ENCODE data around the gene DNAI4.
A peak's percentile ranks its signal among the peaks of the same experiment; 100 is the strongest.
"Not testable (repeated sequence)": the region's sequence is repeated elsewhere in the genome, so short reads cannot be mapped to it uniquely, and the experiment has no call there.

The DNAI4 gene, protein sequence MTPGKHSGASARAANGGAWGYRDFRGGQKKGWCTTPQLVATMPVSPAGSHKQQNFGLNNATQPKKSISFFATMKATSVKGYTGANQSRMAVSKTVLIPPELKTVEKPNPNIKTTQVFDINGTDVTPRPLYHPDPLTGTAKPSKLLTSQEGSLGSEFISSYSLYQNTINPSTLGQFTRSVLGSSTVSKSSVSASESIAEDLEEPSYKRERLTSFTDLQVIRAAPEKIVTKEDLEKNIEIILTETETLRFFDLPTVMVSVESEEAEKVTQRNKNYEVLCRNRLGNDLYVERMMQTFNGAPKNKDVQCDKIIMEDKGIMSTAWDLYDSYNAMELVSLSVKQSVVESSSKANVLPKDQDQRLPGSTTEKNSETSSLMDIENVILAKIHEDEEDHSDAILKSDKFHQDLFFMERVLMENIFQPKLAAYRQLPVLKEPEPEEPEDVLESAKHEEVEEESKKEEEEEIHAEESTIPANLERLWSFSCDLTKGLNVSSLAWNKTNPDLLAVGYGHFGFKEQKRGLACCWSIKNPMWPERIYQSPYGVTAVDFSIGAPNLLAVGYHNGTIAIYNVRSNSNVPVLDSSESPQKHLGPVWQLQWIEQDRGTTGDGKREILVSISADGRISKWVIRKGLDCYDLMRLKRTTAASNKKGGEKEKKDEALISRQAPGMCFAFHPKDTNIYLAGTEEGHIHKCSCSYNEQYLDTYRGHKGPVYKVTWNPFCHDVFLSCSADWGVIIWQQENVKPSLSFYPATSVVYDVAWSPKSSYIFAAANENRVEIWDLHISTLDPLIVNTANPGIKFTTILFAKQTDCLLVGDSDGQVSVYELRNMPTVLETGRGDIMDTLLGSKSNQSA

GRCh38 chr1:66924756-66925557, at the start of gene DNAI4, which contains the start of gene MIER1:
DNAI4 (minus strand) TSS chr1:66924856; CDS start chr1:66924831, 25 bp downstream.
MIER1 (plus strand) TSS chr1:66924990; CDS start chr1:66925029, 39 bp downstream.
- DNase-seq, result peak; percentile 98

GRCh38 chr1:66968574-66968973, 43.9 kb upstream of the DNAI4 start:
- no peak for DNase-seq

DNA sequence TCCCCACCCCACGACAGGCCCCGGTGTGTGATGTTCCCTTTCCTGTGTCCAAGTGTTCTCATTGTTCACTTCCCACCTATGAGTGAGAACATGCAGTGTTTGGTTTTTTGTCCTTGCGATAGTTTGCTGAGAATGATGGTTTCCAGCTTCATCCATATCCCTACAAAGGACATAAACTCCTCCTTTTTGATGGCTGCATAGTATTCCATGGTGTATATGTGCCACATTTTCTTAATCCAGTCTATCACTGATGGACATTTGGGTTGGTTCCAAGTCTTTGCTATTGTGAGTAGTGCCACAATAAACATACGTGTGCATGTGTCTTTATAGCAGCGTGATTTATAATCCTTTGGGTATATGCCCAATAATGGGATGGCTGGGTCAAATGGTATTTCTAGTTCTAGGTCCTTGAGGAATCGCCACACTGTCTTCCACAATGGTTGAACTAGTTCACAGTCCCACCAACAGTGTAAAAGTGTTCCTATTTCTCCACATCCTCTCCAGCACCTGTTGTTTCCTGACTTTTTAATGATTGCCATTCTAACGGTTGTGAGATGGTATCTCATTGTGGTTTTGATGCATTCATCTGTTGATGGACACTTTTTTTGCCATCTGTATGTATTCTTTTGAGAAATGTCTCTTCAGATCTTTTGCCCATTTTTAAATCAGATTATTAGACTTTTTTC, 41.7 kb upstream of the DNAI4 start:
- DNase-seq, result not testable (repeated sequence)

- DNase-seq, result no peak
Measured at GRCh38 chr1:66957938-66958337, 33.3 kb upstream of the DNAI4 start.

- DNase-seq, result no peak
Measured at GRCh38 chr1:66954208-66954607, 29.6 kb upstream of the DNAI4 start.

DNA sequence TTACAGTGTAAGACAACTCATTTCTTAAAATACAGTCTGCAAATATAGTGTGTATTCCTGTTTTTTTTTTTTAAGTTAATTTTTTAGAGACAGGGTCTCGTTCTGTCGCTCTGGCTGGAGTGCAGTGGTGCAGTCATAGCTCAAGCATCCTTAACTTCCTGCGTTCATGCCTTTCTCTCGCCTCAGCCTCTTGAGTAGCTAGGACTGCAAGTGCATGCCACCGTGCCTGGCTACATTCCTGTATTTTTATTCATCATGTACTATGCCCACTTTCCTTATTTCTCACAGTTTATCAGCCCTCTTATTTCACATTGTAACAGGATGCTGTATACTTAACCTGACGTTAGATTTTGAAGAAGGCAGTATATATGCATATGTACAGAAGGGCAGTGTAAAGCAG, 26.9 kb upstream of the DNAI4 start:
- DNase-seq, result no peak

- no peak for DNase-seq
Measured at GRCh38 chr1:66947267-66947666, 22.6 kb upstream of the DNAI4 start.

GRCh38 chr1:66945316-66945715, 20.7 kb upstream of the DNAI4 start:
- DNase-seq, result no peak

GRCh38 chr1:66944330-66945274, 19.9 kb upstream of the DNAI4 start:
- no peak for DNase-seq

- DNase-seq, result no peak
Measured at GRCh38 chr1:66943361-66943969, 18.8 kb upstream of the DNAI4 start.

DNA sequence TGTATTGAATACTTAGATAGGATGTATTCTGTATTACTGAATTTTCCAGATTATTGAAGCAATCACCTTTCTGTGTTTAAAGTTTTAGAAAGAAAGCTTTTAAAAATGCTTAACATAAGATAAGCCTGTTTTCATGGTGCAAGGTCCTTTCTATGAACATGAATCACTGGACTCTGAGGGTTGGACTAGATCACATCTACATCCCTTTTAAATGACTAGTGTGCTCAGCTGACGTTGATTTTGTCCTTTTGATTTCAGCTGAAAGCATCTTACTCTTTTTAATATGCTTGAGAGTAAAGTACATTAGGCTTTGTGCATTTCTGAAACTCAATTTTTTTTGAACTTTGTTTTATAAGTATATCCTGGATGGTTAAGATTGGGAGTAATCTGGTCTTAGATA, 16.3 kb upstream of the DNAI4 start:
- DNase-seq, result no peak

- no peak for DNase-seq
Measured at GRCh38 chr1:66938613-66939012, 14.0 kb upstream of the DNAI4 start.

DNA sequence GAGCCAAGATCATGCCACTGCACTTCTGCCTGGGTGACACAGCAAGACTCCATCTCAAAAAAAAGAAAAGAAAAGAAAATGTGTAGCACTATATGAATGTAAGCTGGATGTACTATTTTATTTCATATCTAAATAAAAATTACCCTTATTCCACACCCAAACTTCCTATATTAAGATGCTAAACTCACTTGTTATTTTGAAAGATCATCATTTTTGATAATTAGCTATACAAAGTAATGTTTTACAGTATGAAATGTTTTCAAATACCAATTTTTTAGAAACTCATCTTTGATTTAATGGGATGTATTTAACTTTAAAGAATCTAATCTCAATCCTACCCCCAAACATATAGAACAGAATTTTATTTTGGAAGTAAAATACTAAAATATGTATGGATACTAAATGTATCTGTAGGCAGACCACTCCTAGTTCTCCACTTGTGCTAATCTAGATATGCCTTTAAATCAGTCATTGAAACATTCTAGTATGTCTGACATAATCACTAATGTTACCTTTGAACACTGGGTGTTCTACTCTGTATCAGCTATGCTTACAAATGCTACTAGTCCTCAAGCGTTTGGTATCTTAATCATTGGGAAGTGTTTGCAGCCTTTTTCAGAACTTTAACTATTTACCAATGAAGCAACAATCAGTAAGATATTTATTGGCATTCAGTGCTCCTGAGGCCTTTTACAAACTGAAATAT, 13.0 kb upstream of the DNAI4 start:
- no peak for DNase-seq

DNA sequence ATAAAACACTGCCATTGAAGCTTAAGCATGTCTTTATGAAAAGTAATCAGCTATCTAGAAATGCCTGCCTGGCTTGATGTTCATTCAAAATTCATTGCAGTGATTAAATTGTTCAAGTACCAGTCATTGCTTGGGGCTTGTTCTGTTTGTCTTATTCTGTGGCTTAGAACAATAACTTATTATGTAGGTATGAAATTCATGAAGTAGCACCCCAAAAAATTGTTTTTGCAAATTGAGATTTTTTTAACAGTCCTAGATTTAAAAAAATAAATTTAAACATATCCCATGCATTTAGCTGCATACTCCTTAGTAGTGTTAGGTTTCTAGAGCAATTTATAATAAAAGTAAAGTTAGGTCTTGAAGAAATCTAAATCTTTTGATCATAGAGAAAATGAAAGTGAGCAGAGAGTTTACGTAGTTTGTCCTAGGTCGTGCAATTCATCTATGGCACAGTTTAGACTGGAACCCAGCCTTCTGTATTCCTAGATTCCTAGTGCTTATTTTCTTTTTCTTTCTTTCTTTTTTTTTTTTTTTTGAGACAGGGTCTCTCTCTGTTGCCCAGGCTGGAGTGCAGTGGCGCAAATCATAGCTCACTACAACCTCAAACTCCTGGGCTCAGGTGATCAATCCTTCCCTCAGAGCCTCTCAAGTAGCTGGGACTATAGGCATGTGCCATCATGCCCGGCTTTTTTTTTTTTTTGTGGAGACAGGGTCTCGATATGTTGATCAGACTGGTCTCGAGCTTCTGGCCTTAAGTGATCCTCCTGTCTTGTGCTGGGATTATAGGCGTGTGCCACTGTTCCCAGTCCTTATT, 9.4 kb upstream of the DNAI4 start:
- no peak for DNase-seq

- DNase-seq, result no peak
Measured at GRCh38 chr1:66932291-66932690, 7.6 kb upstream of the DNAI4 start.

DNA sequence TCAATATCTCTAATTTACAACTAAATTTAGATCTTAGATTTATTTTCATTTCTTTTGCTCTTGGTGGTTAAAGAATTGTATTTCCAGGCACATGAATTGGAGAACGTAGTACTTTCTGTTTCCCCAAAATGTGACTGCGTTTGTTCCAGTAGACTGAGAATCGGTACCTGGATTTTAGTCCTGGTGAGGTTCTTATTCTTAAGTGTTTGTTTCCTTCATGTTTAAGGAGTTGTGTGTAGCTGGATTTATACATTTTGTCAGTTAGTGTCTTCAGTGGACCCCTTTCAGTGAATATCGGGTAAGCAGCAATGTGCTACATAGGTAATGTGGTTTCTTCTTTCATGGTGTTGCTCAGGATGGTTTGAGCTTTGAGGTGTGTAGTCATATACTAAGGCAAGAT, 6.9 kb upstream of the DNAI4 start:
- DNase-seq, result no peak

DNA sequence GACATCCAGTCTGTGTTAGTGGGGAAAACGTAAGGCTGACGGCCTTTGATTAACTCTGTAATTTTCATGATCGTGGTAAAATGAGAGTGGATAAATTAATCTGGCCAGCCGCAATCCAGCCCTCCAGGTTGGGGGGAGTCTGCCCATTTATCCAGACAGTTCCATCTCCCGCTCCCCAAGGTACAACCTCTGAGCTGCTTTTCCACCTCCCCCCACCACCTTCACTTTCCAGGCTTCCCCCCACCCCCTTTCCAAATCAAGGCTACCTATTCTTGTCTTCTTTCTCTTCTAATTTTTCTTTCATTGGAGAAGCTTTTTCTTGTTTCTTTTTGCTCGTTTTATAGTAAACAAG, 6.1 kb upstream of the DNAI4 start:
- no peak for DNase-seq

DNA sequence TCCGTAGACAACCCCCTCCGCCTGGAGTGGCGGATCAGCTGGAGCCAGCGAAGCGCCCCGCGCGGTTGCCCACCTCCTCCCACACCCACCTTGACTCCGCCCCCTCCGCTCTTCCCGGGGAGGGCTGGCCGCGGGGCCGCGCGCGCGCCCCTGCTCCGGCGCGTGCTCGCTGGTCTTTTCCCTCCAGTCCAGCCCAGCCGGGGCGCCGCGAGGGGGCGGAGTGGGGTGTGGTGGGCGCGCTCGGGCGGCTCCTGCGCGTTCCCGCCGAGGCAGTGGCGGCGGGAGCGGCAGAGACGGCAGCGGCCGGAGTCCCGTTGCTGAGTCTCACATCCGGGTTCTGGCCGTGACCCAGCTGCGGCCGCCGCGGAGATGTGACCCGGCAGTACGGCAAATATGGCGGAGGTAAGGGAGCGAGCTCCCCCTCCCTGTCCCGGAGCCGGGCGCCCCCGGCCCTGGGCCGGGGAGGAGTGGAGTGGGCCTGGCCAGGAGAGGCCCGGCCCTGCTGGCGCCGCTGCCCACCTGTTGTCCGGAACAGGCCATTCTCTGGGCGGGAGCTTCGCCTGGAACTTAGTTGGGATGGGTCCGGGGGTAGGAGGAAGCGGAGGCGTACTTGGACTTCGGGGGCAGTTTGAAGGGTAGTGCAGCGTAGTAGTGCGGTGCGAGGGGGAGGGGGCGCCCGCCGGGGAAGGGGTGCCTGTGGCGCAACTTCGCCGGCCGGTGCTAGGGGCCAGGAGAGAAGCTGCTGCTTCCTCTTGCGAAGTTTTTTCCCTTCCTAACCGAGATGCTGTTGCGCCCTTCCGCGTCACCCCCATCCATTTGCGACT, 5.6 kb upstream of the DNAI4 start:
- peak; percentile 95 for DNase-seq

DNA sequence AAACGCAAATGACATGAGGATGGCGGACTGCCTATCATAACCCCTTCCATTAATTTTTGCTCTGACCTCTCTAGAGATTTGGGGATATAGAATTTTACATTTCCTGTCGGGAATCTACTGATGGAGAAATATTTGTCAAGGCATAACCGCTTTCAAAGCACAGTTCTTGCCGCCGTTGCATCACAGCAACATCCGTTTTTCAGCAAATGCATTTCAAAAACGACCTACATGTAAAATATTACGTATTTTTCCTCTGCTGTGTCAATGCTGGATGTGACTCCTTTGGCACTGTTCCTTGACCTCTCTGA, 5.0 kb upstream of the DNAI4 start:
- DNase-seq, result no peak
